ENCODE results near the gene USH2A. TPM values are rescaled to one million over a fixed set of nuclear protein-coding genes. Genes with fewer than 3 reads are reported as not detected.

The USH2A gene
- total RNA-seq, 1 donor from 2014 or later, result not detected

DNA sequence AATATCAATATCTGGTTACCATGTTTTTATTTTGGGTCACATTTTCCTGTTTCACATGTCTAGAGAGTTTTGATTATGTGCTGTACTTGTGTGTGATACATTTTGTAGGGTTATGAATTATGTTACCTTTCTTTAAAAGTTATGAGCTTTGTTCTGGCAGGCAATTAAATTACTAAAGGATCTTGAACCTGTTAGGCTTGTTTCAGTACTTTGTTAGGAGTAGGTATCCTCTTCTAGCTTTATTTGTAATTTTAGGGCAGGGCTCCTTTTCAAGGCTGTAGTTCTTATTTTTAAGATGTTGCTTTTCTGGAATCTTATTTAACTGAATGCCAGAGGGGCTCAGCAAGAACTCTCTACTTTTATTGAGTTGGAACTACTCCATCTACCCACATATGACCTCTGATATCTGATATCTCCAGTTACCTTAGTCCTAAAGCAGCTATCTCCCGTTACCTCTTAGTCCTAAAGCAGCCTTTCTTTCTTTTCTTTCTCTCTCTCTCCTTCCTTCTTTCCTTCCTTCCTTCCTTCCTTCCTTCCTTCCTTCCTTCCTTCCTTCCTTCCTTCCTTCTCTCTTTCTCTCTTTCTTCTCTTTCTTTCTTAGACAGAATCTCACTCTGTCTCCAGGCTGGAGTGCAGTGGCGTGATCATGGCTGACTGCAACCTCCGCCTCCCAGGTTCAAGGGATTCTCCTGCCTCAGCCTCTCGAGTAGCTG lies 832.3 kb downstream of the USH2A start:
- no peak for DNase-seq (ENCODE audit: extremely low spot score, unreplicated experiment)
- no peak overlapping the region for H3K27ac Mint-ChIP-seq (ENCODE audit: unreplicated experiment)
- H3K9me3 Mint-ChIP-seq (ENCODE audit: unreplicated experiment), result peaks cover 9% of the 10 kb centered on the region
- no peak overlapping the region for H3K4me3 Mint-ChIP-seq (ENCODE audit: unreplicated experiment)
- H3K27me3 Mint-ChIP-seq (ENCODE audit: unreplicated experiment), result no peaks in the 10 kb centered on the region
- peaks cover 24% of the 10 kb centered on the region for H3K36me3 Mint-ChIP-seq (ENCODE audit: unreplicated experiment)
- TF ChIP-seq, protein P1, sequence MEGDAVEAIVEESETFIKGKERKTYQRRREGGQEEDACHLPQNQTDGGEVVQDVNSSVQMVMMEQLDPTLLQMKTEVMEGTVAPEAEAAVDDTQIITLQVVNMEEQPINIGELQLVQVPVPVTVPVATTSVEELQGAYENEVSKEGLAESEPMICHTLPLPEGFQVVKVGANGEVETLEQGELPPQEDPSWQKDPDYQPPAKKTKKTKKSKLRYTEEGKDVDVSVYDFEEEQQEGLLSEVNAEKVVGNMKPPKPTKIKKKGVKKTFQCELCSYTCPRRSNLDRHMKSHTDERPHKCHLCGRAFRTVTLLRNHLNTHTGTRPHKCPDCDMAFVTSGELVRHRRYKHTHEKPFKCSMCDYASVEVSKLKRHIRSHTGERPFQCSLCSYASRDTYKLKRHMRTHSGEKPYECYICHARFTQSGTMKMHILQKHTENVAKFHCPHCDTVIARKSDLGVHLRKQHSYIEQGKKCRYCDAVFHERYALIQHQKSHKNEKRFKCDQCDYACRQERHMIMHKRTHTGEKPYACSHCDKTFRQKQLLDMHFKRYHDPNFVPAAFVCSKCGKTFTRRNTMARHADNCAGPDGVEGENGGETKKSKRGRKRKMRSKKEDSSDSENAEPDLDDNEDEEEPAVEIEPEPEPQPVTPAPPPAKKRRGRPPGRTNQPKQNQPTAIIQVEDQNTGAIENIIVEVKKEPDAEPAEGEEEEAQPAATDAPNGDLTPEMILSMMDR (IDR thresholded peaks at IDR 0.05), result no peak
- peaks cover 29% of the 10 kb centered on the region for H3K4me1 Mint-ChIP-seq (ENCODE audit: unreplicated experiment)

DNA sequence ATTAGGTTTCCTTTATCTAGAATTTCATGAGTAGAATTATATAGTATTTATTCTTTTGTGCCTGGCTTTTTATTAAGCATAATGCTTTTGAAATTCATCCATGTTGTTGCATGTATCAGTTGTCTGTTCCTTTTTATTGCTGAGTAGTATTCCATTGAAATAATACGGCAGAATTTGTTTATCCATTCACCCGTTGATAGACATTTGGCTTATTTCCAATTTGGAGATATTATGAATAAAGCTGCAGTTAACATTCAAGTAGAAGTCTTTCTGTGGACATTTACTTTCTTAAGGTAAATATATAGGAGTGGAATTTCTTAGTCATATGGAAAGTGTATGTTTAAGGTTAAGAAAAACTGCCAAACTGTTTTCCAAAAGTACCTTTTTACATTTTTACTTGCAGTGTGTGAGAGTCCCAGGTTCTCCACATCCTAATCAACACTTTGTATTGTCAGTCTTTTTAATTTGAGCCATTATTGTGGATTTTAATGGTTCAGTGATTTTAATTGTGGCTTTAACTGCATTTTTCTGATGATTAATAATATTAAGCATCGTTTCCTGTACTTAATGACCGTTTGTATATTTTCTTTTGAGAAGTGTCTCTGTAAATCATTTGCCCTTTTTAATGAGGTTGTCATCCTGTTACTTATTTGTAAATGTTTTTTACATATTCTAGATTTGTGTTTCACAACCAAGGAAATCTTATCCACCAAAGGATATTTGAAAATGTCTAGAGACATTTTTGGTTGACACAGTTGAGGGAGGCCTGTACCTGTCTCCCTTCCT lies 833.4 kb downstream of the USH2A start:
- Mint-ChIP-seq H3K4me1 (ENCODE audit: unreplicated experiment) (peaks cover 21% of the 10 kb centered on the region), H3K36me3 (ENCODE audit: unreplicated experiment) (peaks cover 26% of the 10 kb centered on the region), H3K27ac (ENCODE audit: unreplicated experiment) (no peak overlapping the region), H3K27me3 (ENCODE audit: unreplicated experiment) (no peaks in the 10 kb centered on the region), H3K4me3 (ENCODE audit: unreplicated experiment) (no peak overlapping the region), H3K9me3 (ENCODE audit: unreplicated experiment) (peaks cover 12% of the 10 kb centered on the region)
- TF ChIP-seq, protein P1 (IDR thresholded peaks at IDR 0.05), result no peak
- DNase-seq (ENCODE audit: extremely low spot score, unreplicated experiment), result no peak

DNA sequence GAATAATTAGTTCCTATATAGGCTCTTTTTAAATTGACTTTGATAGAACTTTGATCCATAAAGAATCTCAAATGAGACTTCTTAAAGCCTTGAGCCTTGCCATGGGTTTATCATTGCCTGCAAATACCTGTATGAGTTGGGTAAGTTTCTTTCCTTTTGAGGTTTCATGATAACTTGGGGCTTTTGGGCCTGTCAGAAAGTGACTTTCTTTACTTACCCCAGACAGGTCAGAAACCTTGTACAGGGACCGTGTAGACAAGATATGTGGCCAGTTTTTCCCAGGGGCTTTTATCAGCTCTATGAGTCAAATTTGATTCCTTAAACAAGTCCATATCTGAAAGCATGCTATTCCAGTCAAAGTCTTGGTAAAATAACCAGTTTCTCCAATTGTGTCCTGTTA lies 838.9 kb downstream of the USH2A start:
- peaks cover 49% of the 10 kb centered on the region for H3K36me3 Mint-ChIP-seq (ENCODE audit: unreplicated experiment)
- DNase-seq (ENCODE audit: extremely low spot score, unreplicated experiment), result no peak
- no peaks in the 10 kb centered on the region for H3K27me3 Mint-ChIP-seq (ENCODE audit: unreplicated experiment)
- TF ChIP-seq, protein P1 (IDR thresholded peaks at IDR 0.05), result no peak
- H3K9me3 Mint-ChIP-seq (ENCODE audit: unreplicated experiment), result peaks cover 8% of the 10 kb centered on the region
- no peak overlapping the region for H3K27ac Mint-ChIP-seq (ENCODE audit: unreplicated experiment)
- H3K4me3 Mint-ChIP-seq (ENCODE audit: unreplicated experiment), result no peak overlapping the region
- H3K4me1 Mint-ChIP-seq (ENCODE audit: unreplicated experiment), result peaks cover 5% of the 10 kb centered on the region

DNA sequence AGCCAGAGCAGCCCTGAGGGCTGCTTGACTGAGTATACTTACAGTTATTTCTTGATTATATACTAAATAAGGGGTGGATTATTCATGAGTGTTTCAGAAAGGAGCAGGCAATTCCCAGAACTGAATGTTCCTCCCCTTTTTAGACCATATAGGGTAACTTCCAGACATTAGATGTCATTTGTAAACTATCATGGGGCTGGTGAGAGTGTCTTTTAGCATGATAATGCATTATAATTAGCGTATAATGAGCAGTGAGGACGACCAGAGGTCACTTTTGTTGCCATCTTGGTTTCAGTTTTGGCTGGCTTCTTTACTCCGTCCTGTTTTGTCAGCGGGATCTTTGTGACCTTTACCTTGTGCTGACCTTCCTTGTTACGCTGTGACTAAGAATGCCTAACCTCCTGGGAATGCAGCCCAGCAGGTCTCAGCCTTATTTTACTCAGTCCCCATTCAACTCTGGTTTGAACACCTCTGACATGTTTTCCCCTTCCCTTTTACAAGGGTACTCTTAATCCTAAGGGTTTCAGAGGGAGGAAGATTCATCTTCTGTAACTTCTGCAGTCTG lies 840.0 kb downstream of the USH2A start:
- H3K27me3 Mint-ChIP-seq (ENCODE audit: unreplicated experiment), result no peaks in the 10 kb centered on the region
- DNase-seq (ENCODE audit: extremely low spot score, unreplicated experiment), result no peak
- peaks cover 8% of the 10 kb centered on the region for H3K9me3 Mint-ChIP-seq (ENCODE audit: unreplicated experiment)
- peaks cover 54% of the 10 kb centered on the region for H3K36me3 Mint-ChIP-seq (ENCODE audit: unreplicated experiment)
- H3K4me3 Mint-ChIP-seq (ENCODE audit: unreplicated experiment), result no peak overlapping the region
- no peak overlapping the region for H3K27ac Mint-ChIP-seq (ENCODE audit: unreplicated experiment)
- TF ChIP-seq, protein P1 (IDR thresholded peaks at IDR 0.05), result no peak
- H3K4me1 Mint-ChIP-seq (ENCODE audit: unreplicated experiment), result peaks cover 5% of the 10 kb centered on the region

DNA sequence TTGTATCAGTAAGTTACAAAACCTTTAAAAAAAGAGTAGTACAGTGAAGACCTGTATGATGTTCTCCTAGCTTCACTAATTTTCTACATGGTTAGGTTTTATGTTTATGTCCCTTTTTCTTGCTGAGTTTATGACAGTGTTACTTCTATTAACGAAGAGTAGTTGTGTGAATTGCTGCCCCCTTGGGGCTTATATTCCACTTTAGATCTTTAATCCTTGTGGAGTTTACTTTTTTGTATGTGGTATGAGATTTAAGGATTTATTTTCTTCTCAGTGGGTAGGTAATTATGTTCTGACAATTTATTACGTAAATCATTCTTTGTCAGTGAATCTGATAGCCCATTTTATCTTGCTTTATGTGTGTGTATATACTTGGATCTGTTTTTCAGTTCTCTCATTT lies 841.4 kb downstream of the USH2A start:
- Mint-ChIP-seq H3K27me3 (ENCODE audit: unreplicated experiment) (no peaks in the 10 kb centered on the region), H3K9me3 (ENCODE audit: unreplicated experiment) (peaks cover 8% of the 10 kb centered on the region), H3K4me1 (ENCODE audit: unreplicated experiment) (peaks cover 5% of the 10 kb centered on the region), H3K27ac (ENCODE audit: unreplicated experiment) (no peak overlapping the region), H3K4me3 (ENCODE audit: unreplicated experiment) (no peak overlapping the region), H3K36me3 (ENCODE audit: unreplicated experiment) (peaks cover 55% of the 10 kb centered on the region)
- TF ChIP-seq, protein P1 (IDR thresholded peaks at IDR 0.05), result no peak
- no peak for DNase-seq (ENCODE audit: extremely low spot score, unreplicated experiment)
